ENCODE measurements around the gene GNE. TPM values are rescaled to one million over a fixed set of nuclear protein-coding genes. Genes with fewer than 3 reads are reported as not detected.
"Not testable (repeated sequence)": the region's sequence is repeated elsewhere in the genome, so short reads cannot be mapped to it uniquely, and the experiment has no call there.

The GNE gene
- total RNA-seq, 1 donor: 23.8 TPM

DNA sequence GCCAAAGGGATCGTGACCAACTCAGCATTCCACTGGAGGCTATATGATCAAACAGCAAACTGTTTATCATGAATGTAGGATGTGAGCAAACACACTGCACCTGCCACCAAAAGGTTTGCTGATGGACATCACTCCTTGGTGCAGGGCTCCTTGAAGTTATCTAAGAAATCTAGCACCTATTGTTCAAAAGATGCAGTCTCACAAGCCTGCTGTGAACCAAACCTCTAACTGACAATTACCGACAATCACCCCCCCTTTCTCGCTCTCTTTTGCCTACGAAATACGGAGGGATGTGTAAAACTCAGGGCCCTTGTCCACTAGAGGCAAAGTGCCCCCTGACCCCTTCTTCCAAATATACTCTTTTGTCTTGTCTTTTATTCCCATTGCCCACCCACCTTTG lies 70.0 kb downstream of the GNE start:
- H3K4me3 ChIP-seq (ENCODE audit: low read depth, low read length): no peak overlapping the region
- TF ChIP-seq, protein P1, sequence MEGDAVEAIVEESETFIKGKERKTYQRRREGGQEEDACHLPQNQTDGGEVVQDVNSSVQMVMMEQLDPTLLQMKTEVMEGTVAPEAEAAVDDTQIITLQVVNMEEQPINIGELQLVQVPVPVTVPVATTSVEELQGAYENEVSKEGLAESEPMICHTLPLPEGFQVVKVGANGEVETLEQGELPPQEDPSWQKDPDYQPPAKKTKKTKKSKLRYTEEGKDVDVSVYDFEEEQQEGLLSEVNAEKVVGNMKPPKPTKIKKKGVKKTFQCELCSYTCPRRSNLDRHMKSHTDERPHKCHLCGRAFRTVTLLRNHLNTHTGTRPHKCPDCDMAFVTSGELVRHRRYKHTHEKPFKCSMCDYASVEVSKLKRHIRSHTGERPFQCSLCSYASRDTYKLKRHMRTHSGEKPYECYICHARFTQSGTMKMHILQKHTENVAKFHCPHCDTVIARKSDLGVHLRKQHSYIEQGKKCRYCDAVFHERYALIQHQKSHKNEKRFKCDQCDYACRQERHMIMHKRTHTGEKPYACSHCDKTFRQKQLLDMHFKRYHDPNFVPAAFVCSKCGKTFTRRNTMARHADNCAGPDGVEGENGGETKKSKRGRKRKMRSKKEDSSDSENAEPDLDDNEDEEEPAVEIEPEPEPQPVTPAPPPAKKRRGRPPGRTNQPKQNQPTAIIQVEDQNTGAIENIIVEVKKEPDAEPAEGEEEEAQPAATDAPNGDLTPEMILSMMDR (IDR thresholded peaks at IDR 0.05; ENCODE audit: insufficient read depth, low read length): no peak
- DNase-seq (ENCODE audit: low read depth): no peak

DNA sequence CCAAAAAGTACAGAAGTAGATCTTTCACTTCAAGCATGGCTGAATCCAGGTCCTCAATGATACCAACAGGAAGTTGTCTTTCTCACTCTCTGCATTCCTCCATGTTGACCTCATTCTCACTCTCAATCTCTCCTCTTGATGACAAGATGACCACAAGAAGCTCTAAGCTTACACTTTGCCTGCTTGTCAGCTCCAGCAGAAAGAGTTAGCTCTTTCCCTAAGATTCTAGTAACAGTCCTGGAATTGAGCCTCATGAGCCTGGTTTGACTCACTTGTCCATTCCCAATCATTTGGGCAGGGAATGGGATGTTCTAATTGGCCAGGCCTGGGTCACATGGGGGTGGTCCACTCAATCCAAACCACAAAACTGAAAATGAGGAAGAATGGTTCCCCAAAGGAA lies 70.8 kb downstream of the GNE start:
- H3K4me3 ChIP-seq (ENCODE audit: low read depth, low read length): no peak overlapping the region
- TF ChIP-seq, protein P1 (IDR thresholded peaks at IDR 0.05; ENCODE audit: insufficient read depth, low read length): no peak
- peak; percentile 91 for DNase-seq (ENCODE audit: low read depth)

DNA sequence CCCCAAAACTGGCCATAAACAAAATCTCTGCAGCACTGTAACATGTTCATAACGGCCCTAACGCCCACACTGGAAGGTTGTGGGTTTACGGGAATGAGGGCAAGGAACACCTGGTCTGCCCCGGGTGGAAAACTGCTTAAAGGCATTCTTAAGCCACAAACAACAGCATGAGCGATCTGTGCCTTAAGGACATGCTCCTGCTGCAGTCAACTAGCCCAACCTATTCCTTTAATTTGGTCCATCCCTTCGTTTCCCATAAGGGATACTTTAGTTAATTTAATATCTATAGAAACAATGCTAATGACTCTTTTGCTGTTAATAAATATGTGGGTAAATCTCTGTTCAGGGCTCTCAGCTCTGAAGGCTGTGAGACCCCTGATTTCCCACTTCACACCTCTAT lies 78.0 kb downstream of the GNE start:
- H3K4me3 ChIP-seq (ENCODE audit: low read depth, low read length); DNase-seq (ENCODE audit: low read depth): not testable (repeated sequence)

DNA sequence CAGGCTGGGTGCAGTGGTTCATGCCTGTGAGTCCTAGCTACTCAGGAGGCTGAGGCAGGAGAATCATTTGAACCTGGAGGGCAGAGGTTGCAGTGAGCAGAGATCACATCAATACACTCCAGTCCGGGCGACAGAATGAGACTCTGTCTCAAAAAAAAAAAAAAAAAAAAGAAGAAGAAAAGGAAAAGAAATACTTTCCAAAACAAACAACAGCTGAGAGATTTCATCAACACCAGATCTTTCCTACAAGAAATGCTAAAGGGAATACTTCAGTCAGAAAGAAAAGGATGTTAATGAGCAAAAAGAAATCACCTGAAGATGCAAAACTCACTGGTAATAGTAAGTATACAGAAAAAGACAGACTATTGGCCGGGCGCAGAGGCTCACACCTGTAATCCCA lies 80.7 kb downstream of the GNE start:
- no peak overlapping the region for H3K4me3 ChIP-seq (ENCODE audit: low read depth, low read length)
- TF ChIP-seq, protein P1 (IDR thresholded peaks at IDR 0.05; ENCODE audit: insufficient read depth, low read length): no peak
- no peak for DNase-seq (ENCODE audit: low read depth)

DNA sequence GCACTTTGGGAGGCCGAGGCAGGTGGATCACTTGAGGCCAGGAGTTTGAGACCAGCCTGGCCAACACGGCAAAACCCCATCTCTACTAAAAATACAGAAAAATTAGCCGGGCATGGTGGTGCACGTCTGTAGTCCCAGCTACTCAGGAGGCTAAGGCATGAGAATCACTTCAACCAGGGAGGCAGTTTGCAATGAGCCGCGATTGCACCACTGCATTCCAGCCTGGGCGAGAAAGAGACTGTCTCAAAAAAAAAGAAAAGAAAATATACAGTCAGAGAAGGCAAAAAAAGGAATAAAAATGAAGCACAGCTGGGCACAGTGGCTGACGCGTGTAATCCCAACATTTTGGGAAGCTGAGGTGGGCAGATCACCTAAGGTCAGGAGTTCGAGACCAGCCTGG lies 81.8 kb downstream of the GNE start:
- H3K4me3 ChIP-seq (ENCODE audit: low read depth, low read length); DNase-seq (ENCODE audit: low read depth): not testable (repeated sequence)

DNA sequence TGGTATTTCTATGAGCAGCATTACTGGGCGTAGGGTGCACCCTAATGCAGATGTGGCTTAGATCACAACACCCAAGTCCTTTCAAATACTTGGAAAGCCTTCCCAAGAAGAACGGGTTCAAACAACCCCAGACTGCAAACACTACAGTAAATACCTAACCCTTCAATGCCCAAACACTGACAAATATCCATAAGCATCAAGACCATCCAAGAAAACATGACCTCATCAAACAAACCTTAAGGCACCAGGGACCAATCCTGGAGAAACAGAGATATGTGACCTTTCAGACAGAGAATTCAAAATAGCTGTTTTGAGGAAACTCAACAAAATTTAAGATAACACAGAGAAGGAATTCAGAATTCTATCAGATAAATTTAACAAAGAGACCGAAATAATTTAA lies 83.0 kb downstream of the GNE start:
- DNase-seq (ENCODE audit: low read depth); H3K4me3 ChIP-seq (ENCODE audit: low read depth, low read length): not testable (repeated sequence)

DNA sequence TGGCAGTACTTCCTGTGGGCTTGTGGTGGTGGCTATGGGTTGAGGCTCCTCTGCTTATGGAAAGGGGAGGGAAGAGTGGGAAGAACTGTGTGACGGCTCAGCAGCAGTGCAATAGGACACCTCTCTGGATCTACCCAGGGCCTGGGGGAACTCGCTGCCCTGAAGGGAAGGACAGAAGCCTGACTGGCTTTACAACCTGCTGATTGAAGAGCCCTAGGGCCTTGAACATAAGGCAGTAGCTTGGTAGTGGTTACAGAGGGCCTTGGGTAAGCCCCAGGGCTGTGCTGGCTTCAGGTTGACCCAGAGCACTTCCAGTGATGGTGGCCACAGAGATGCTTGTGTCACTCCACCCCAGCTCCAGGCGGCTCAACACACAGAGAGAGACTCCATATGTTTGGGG lies 83.5 kb downstream of the GNE start:
- no peak for DNase-seq (ENCODE audit: low read depth)
- no peak overlapping the region for H3K4me3 ChIP-seq (ENCODE audit: low read depth, low read length)
- TF ChIP-seq, protein P1 (IDR thresholded peaks at IDR 0.05; ENCODE audit: insufficient read depth, low read length): no peak

DNA sequence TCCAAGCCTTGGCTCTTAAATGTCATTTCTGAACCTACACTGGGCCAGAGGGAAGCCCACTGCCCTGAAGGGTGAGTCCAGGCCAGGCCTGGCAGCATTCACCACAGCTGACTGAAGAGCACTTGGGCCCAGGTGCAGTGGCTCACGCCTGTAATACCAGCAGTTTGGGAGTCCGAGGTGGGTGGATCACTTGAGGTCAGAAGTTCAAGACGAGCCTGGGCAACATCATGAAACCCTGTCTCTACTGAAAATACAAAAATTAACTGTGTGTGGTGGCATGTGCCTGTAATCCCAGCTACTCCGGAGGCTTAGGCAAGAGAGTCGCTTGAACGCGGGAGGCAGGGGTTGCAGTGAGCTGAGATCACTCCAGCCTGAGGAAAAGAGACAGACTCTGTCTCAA lies 84.0 kb downstream of the GNE start:
- TF ChIP-seq, protein P1 (IDR thresholded peaks at IDR 0.05; ENCODE audit: insufficient read depth, low read length): no peak
- no peak overlapping the region for H3K4me3 ChIP-seq (ENCODE audit: low read depth, low read length)
- DNase-seq (ENCODE audit: low read depth): no peak

DNA sequence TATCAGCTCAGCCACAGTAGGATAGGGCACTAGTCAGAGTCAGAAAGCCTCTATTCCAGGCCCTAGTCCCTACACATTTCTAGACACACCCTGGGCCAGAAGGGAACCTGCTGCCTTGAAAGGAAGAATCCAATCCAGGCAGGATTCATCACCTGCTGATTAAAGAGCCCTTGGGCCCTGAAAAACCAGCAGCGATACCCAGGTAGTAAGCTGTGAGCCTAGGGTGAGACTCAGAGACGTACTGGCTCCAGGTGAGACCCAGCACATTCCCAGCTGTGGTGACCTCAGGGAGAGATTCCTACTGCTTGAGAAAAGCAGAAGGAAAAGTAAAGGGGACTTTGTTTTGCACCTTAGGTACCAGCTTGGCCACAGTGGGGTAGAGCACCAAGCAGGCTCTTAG lies 84.4 kb downstream of the GNE start:
- TF ChIP-seq, protein P1 (IDR thresholded peaks at IDR 0.05; ENCODE audit: insufficient read depth, low read length): no peak
- H3K4me3 ChIP-seq (ENCODE audit: low read depth, low read length): no peak overlapping the region
- no peak for DNase-seq (ENCODE audit: low read depth)
